Measurements from ENCODE around the gene SRGAP1. TPM values are rescaled to one million over a fixed set of nuclear protein-coding genes. Genes with fewer than 3 reads are reported as not detected.

SRGAP1 gene
- polyA plus RNA-seq (2.3 to 5.6 TPM (median 4.5 TPM) in 3 replicates), polyA minus RNA-seq (10.9 to 25.9 TPM (median 19.6 TPM) in 3 replicates)
- polyA plus RNA-seq (2011; ENCODE audit: low read depth), result 35.6 TPM
- polyA plus RNA-seq (2011; cell fraction: cytosol; rRNA removed), result 3.0 and 4.1 TPM in 2 replicates
- 11.3 and 12.6 TPM in 2 replicates for polyA plus RNA-seq (2011; cell fraction: nucleus; rRNA removed)
- 4.0 and 5.6 TPM in 2 replicates for polyA plus RNA-seq (2012; ENCODE audit: low replicate concordance)
- 13.0 TPM for polyA minus RNA-seq (2011; cell fraction: cytosol; rRNA and poly(A)+ RNA removed)
- 18.9 and 51.8 TPM in 2 replicates for polyA minus RNA-seq (2011; cell fraction: nucleus; rRNA and poly(A)+ RNA removed)

DNA sequence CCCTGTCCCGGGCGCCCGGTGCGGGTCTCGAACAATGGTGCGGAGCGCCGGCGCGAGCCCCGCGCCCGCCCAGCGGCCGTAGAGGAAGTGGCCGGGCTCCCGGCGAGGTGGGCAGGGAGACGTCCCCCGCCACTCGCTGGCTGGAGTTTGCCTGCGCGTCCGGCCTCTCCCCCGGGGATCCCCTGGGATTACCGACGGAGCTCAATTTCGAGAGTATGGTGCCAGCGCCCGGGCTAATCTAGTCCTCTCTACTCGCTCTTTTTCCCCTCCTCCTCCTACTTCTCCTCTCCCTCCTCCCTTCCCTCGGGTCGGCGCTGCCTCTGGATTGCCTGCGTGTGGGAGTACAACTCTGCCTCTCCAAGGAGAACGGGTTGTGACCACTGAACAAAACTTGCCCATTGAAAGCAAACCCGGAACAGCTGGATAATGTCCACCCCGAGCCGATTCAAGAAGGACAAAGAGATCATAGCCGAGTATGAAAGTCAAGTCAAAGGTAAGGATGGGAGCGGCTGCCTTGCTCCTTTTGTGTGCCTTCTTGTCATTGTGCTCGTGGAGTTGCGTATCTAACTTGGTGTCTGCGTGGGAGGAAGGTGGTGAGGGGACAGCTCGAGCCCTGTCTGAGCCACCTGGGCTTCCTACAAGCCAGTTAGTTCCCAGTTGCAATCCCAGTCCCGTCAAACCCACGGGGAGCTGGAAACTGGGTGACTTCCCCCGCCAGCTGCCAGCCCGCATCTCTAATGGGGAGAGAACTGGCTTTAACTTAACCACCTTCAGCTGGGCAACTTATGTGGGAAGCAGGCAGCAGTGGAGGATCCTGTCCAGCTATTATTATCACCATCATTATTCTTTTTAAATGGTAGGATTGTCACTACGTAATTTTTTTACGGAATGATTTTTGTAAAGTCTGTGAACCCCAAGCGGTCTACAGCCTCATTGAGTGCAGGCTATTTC is at the start of gene SRGAP1:
Gene SRGAP1 (plus strand): TSS at position 310 of the 951 bp plus-strand sequence. CDS start 117 bp downstream, at position 427.
- H3K4me3 ChIP-seq (ENCODE audit: control insufficient read depth in 2 of 3, extremely low read depth in 1 of 3, insufficient read depth in 2 of 3, low read depth in 1 of 3, low read length in 3 of 3), result peak within 1 kb of the TSS; percentile 97 to 100 (median 100)
- peak within 1 kb of the TSS; percentile 93 for H2AFZ ChIP-seq (ENCODE audit: control insufficient read depth, low read length)
- peak within 1 kb of the TSS; percentile 88 for H3K4me2 ChIP-seq (ENCODE audit: control insufficient read depth, extremely low read depth, insufficient read depth, low read depth, low read length)
- FAIRE-seq, result no peak
- H3K36me3 ChIP-seq (ENCODE audit: control insufficient read depth in 2 of 2, extremely low read depth in 1 of 2, insufficient read depth in 2 of 2, low read length in 2 of 2), result peaks cover 0 to 10% of the 10 kb centered on the region in 2 experiments
- no peak for DNase-seq (ENCODE audit: low read depth, low spot score)
- H3K79me2 ChIP-seq (ENCODE audit: control insufficient read depth, insufficient read depth, low read length), result peaks cover 49% of the 10 kb centered on the region
- H3K27ac ChIP-seq (ENCODE audit: control insufficient read depth, insufficient read depth, low read length), result peak within 1 kb of the TSS; percentile 85
- peaks cover 4% of the 10 kb centered on the region for H3K9me1 ChIP-seq (ENCODE audit: control insufficient read depth, extremely low read depth, insufficient read depth, low read length)
- H3K27me3 ChIP-seq (ENCODE audit: control insufficient read depth, extremely low read depth, insufficient read depth, low read length), result no peaks in the 10 kb centered on the region
- H3K4me1 ChIP-seq (ENCODE audit: control insufficient read depth, extremely low read depth, insufficient read depth, low read length), result peaks cover 26% of the 10 kb centered on the region
- H3K9ac ChIP-seq (ENCODE audit: control insufficient read depth, extremely low read depth, insufficient read depth, low read length), result peak within 1 kb of the TSS; percentile 93
- dilution Hi-C loops (cut with MboI; ENCODE audit: extremely low pct_ligation_motif_present, low sequenced_read_pairs), result loop anchor here (25.0 kb wide), 1 partner anchor 418 kb away; no protein-coding TSS in a partner anchor
- no peak for TF ChIP-seq EZH2 (IDR thresholded peaks at IDR 0.05; ENCODE audit: low read length)
- TF ChIP-seq, protein P1, sequence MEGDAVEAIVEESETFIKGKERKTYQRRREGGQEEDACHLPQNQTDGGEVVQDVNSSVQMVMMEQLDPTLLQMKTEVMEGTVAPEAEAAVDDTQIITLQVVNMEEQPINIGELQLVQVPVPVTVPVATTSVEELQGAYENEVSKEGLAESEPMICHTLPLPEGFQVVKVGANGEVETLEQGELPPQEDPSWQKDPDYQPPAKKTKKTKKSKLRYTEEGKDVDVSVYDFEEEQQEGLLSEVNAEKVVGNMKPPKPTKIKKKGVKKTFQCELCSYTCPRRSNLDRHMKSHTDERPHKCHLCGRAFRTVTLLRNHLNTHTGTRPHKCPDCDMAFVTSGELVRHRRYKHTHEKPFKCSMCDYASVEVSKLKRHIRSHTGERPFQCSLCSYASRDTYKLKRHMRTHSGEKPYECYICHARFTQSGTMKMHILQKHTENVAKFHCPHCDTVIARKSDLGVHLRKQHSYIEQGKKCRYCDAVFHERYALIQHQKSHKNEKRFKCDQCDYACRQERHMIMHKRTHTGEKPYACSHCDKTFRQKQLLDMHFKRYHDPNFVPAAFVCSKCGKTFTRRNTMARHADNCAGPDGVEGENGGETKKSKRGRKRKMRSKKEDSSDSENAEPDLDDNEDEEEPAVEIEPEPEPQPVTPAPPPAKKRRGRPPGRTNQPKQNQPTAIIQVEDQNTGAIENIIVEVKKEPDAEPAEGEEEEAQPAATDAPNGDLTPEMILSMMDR (optimal IDR thresholded peaks at IDR 0.05 in 1 of 3, IDR thresholded peaks at IDR 0.05 in 1 of 3, conservative IDR thresholded peaks at IDR 0.05 in 1 of 3; ENCODE audit: extremely low read depth in 1 of 3, insufficient read depth in 2 of 3, low read length in 3 of 3), result peak in 1 of 3 experiments; percentile 30
- no peaks in the 10 kb centered on the region for H3K9me3 ChIP-seq (ENCODE audit: control insufficient read depth, low read depth, low read length)
- peaks cover 3% of the 10 kb centered on the region for H4K20me1 ChIP-seq (ENCODE audit: control insufficient read depth, extremely low read depth, insufficient read depth, low read length)

DNA sequence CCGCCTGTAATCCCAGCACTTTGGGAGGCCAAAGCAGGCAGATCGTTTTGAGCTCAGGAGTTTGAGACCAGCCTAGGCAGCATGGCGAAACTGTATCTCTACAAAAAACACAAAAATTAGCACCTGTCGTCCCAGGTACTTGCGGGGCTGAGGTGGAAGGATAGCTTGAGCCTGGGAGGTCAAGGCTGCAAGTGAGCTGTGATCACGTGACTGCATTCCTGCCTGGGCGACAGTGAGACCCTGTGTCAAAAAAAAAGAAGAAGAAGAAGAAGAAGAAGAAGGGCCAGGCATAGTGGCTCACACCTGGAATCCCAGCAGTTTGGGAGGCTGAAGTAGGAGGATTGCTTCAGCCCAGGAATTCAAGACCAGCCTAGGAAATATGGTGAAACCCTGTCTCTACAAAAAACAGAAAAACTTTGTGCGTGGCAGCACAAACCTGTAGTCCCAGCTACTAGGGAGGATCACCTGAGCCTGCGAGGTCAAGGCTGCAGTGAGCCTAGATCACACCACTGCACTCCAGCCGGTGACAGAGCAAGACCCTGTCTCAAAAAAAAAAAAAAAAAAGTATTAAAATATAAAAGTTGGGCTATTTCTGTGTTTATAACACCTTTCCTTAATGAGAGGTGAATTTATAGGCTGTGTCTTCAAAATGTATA is 49.3 kb upstream of the SRGAP1 start:
- no peak overlapping the region for H3K4me3 ChIP-seq (ENCODE audit: control insufficient read depth in 2 of 3, extremely low read depth in 1 of 3, insufficient read depth in 2 of 3, low read depth in 1 of 3, low read length in 3 of 3)
- peaks cover 0 to 8% of the 10 kb centered on the region in 2 experiments for H3K36me3 ChIP-seq (ENCODE audit: control insufficient read depth in 2 of 2, extremely low read depth in 1 of 2, insufficient read depth in 2 of 2, low read length in 2 of 2)
- no peak overlapping the region for H2AFZ ChIP-seq (ENCODE audit: control insufficient read depth, low read length)
- no peak for DNase-seq (ENCODE audit: low read depth, low spot score)
- no peak overlapping the region for H3K4me2 ChIP-seq (ENCODE audit: control insufficient read depth, extremely low read depth, insufficient read depth, low read depth, low read length)
- no peaks in the 10 kb centered on the region for H3K9me1 ChIP-seq (ENCODE audit: control insufficient read depth, extremely low read depth, insufficient read depth, low read length)
- FAIRE-seq, result no peak
- H3K9ac ChIP-seq (ENCODE audit: control insufficient read depth, extremely low read depth, insufficient read depth, low read length), result no peak overlapping the region
- no peaks in the 10 kb centered on the region for H3K9me3 ChIP-seq (ENCODE audit: control insufficient read depth, low read depth, low read length)
- TF ChIP-seq, protein P1 (optimal IDR thresholded peaks at IDR 0.05 in 1 of 3, IDR thresholded peaks at IDR 0.05 in 1 of 3, conservative IDR thresholded peaks at IDR 0.05 in 1 of 3; ENCODE audit: extremely low read depth in 1 of 3, insufficient read depth in 2 of 3, low read length in 3 of 3), result no peak
- TF ChIP-seq EZH2 (IDR thresholded peaks at IDR 0.05; ENCODE audit: low read length), result no peak
- H3K27me3 ChIP-seq (ENCODE audit: control insufficient read depth, extremely low read depth, insufficient read depth, low read length), result no peaks in the 10 kb centered on the region
- H3K27ac ChIP-seq (ENCODE audit: control insufficient read depth, insufficient read depth, low read length), result no peak overlapping the region
- no peaks in the 10 kb centered on the region for H3K4me1 ChIP-seq (ENCODE audit: control insufficient read depth, extremely low read depth, insufficient read depth, low read length)
- H3K79me2 ChIP-seq (ENCODE audit: control insufficient read depth, insufficient read depth, low read length), result no peaks in the 10 kb centered on the region
- dilution Hi-C loops (cut with MboI; ENCODE audit: extremely low pct_ligation_motif_present, low sequenced_read_pairs), result no loop called here
- H4K20me1 ChIP-seq (ENCODE audit: control insufficient read depth, extremely low read depth, insufficient read depth, low read length), result no peaks in the 10 kb centered on the region
